BLaER1 (cell line): ENCODE measurements around the gene TXNDC16.

Experiments used
- H3K27ac ChIP-seq: shearing (Covaris generic); formaldehyde crosslinking; 2 replicates; pipeline ENCODE4 v1.8.1; 2022
- H3K27me3 ChIP-seq: shearing (Covaris generic); formaldehyde crosslinking; 2 replicates; pipeline ENCODE4 v1.8.1; 2022
- H3K36me3 ChIP-seq: shearing (Covaris generic); formaldehyde crosslinking; 2 replicates; pipeline ENCODE4 v1.8.1; 2022
- H3K4me1 ChIP-seq: shearing (Covaris generic); formaldehyde crosslinking; 2 replicates; pipeline ENCODE4 v1.8.1; 2022
- H3K4me2 ChIP-seq: shearing (Covaris generic); formaldehyde crosslinking; 2 replicates; pipeline ENCODE4 v1.8.1; 2022
- H3K4me3 ChIP-seq: shearing (Covaris generic); formaldehyde crosslinking; 2 replicates; pipeline ENCODE4 v1.8.1; 2022
- H3K9ac ChIP-seq: shearing (Covaris generic); formaldehyde crosslinking; 2 replicates; pipeline ENCODE4 v1.8.1; 2022
- H3K9me3 ChIP-seq: shearing (Covaris generic); formaldehyde crosslinking; 2 replicates; pipeline ENCODE4 v1.8.1; 2022
- H4K20me1 ChIP-seq: shearing (Covaris generic); formaldehyde crosslinking; 2 replicates; pipeline ENCODE4 v1.8.1; 2022
- Cebpa-rat ChIP-seq: shearing (Covaris generic); IDR thresholded peaks from 2 replicates; pipeline ENCODE4 v1.8.1; 2022

The TXNDC16 gene

GRCh38 chr14:52457411-52457810 is 94.9 kb downstream of the TXNDC16 start:
- no peaks in the 10 kb centered on the region for H3K27me3 ChIP-seq
- no peaks in the 10 kb centered on the region for H3K4me1 ChIP-seq
- H3K36me3 ChIP-seq: peaks cover 43% of the 10 kb centered on the region
- no peak overlapping the region for H3K27ac ChIP-seq
- no peaks in the 10 kb centered on the region for H4K20me1 ChIP-seq
- no peak overlapping the region for H3K4me2 ChIP-seq
- H3K9me3 ChIP-seq: peaks cover 12% of the 10 kb centered on the region
- no peak for TF ChIP-seq Cebpa-rat
- no peak overlapping the region for H3K9ac ChIP-seq
- no peak overlapping the region for H3K4me3 ChIP-seq

GRCh38 chr14:52455291-52456088 is 96.8 kb downstream of the TXNDC16 start:
- H3K4me2 ChIP-seq: no peak overlapping the region
- no peak overlapping the region for H3K9ac ChIP-seq
- H4K20me1 ChIP-seq: no peaks in the 10 kb centered on the region
- H3K4me3 ChIP-seq: no peak overlapping the region
- peaks cover under 1% of the 10 kb centered on the region for H3K9me3 ChIP-seq
- no peak for TF ChIP-seq Cebpa-rat
- peaks cover 35% of the 10 kb centered on the region for H3K36me3 ChIP-seq
- no peaks in the 10 kb centered on the region for H3K4me1 ChIP-seq
- no peaks in the 10 kb centered on the region for H3K27me3 ChIP-seq
- no peak overlapping the region for H3K27ac ChIP-seq

GRCh38 chr14:52447236-52447635 is 105.1 kb downstream of the TXNDC16 start:
- no peaks in the 10 kb centered on the region for H4K20me1 ChIP-seq
- no peak overlapping the region for H3K27ac ChIP-seq
- H3K9me3 ChIP-seq: peaks cover 26% of the 10 kb centered on the region
- H3K36me3 ChIP-seq: peaks cover 48% of the 10 kb centered on the region
- no peak overlapping the region for H3K4me3 ChIP-seq
- no peaks in the 10 kb centered on the region for H3K27me3 ChIP-seq
- no peaks in the 10 kb centered on the region for H3K4me1 ChIP-seq
- H3K4me2 ChIP-seq: no peak overlapping the region
- H3K9ac ChIP-seq: no peak overlapping the region
- TF ChIP-seq Cebpa-rat: no peak

- H3K27me3 ChIP-seq: no peaks in the 10 kb centered on the region
- no peak overlapping the region for H3K27ac ChIP-seq
- H3K9ac ChIP-seq: no peak overlapping the region
- peaks cover 49% of the 10 kb centered on the region for H3K36me3 ChIP-seq
- no peaks in the 10 kb centered on the region for H3K4me1 ChIP-seq
- H3K4me2 ChIP-seq: no peak overlapping the region
- H3K9me3 ChIP-seq: peaks cover 26% of the 10 kb centered on the region
- H4K20me1 ChIP-seq: no peaks in the 10 kb centered on the region
- no peak for TF ChIP-seq Cebpa-rat
- H3K4me3 ChIP-seq: no peak overlapping the region
Observed at GRCh38 chr14:52446355-52446754, 106.0 kb downstream of the TXNDC16 start.

GRCh38 chr14:52443506-52443905 is 108.8 kb downstream of the TXNDC16 start:
- H4K20me1 ChIP-seq: no peaks in the 10 kb centered on the region
- no peaks in the 10 kb centered on the region for H3K27me3 ChIP-seq
- no peak overlapping the region for H3K4me2 ChIP-seq
- H3K9ac ChIP-seq: no peak overlapping the region
- peaks cover 9% of the 10 kb centered on the region for H3K9me3 ChIP-seq
- no peak overlapping the region for H3K4me3 ChIP-seq
- no peak overlapping the region for H3K27ac ChIP-seq
- no peak for TF ChIP-seq Cebpa-rat
- no peaks in the 10 kb centered on the region for H3K4me1 ChIP-seq
- H3K36me3 ChIP-seq: peaks cover 50% of the 10 kb centered on the region

- Histone ChIP-seq H3K4me3 (no peak overlapping the region), H3K36me3 (peaks cover 44% of the 10 kb centered on the region), H3K27ac (no peak overlapping the region), H3K9me3 (peaks cover 6% of the 10 kb centered on the region), H3K4me2 (no peak overlapping the region), H3K4me1 (no peaks in the 10 kb centered on the region), H3K9ac (no peak overlapping the region), H4K20me1 (no peaks in the 10 kb centered on the region), H3K27me3 (no peaks in the 10 kb centered on the region)
- no peak for TF ChIP-seq Cebpa-rat
Observed at GRCh38 chr14:52442602-52443001, 109.7 kb downstream of the TXNDC16 start.

- Histone ChIP-seq H3K9ac (no peak overlapping the region), H3K4me2 (no peak overlapping the region), H3K9me3 (peaks cover 4% of the 10 kb centered on the region), H3K36me3 (peaks cover 40% of the 10 kb centered on the region), H3K4me1 (no peaks in the 10 kb centered on the region), H3K27ac (no peak overlapping the region), H4K20me1 (no peaks in the 10 kb centered on the region), H3K4me3 (no peak overlapping the region), H3K27me3 (no peaks in the 10 kb centered on the region)
- TF ChIP-seq Cebpa-rat: no peak
Observed at GRCh38 chr14:52442166-52442565, 110.1 kb downstream of the TXNDC16 start.

- no peak overlapping the region for H3K4me3 ChIP-seq
- no peak overlapping the region for H3K9ac ChIP-seq
- H3K4me2 ChIP-seq: no peak overlapping the region
- no peaks in the 10 kb centered on the region for H4K20me1 ChIP-seq
- no peaks in the 10 kb centered on the region for H3K27me3 ChIP-seq
- H3K4me1 ChIP-seq: no peaks in the 10 kb centered on the region
- H3K36me3 ChIP-seq: peaks cover 31% of the 10 kb centered on the region
- TF ChIP-seq Cebpa-rat: no peak
- H3K9me3 ChIP-seq: no peaks in the 10 kb centered on the region
- no peak overlapping the region for H3K27ac ChIP-seq
Observed at GRCh38 chr14:52439476-52439875, 112.8 kb downstream of the TXNDC16 start.

GRCh38 chr14:52434955-52435354 is 117.3 kb downstream of the TXNDC16 start:
- H3K9me3 ChIP-seq: no peaks in the 10 kb centered on the region
- H3K36me3 ChIP-seq: peaks cover 25% of the 10 kb centered on the region

GRCh38 chr14:52430474-52430873 is 121.8 kb downstream of the TXNDC16 start:
- Histone ChIP-seq H3K9ac (no peak overlapping the region), H3K36me3 (peaks cover 7% of the 10 kb centered on the region), H3K4me3 (no peak overlapping the region), H3K9me3 (no peaks in the 10 kb centered on the region), H3K4me1 (no peaks in the 10 kb centered on the region), H3K27me3 (no peaks in the 10 kb centered on the region), H3K27ac (no peak overlapping the region), H4K20me1 (no peaks in the 10 kb centered on the region), H3K4me2 (no peak overlapping the region)
- TF ChIP-seq Cebpa-rat: no peak

More at GRCh38 chr14:52434955-52435354, 117.3 kb downstream of the TXNDC16 start:
- Histone ChIP-seq H4K20me1 (no peaks in the 10 kb centered on the region), H3K4me2 (no peak overlapping the region), H3K4me1 (no peaks in the 10 kb centered on the region), H3K9ac (no peak overlapping the region), H3K4me3 (no peak overlapping the region), H3K27ac (no peak overlapping the region), H3K27me3 (no peaks in the 10 kb centered on the region)
- TF ChIP-seq Cebpa-rat: no peak
